ENCODE data around the gene FCER1G.
A peak's percentile ranks its signal among the peaks of the same experiment; 100 is the strongest.
"Not testable (repeated sequence)": the region's sequence is repeated elsewhere in the genome, so short reads cannot be mapped to it uniquely, and the experiment has no call there.

The FCER1G gene

GRCh38 chr1:161255955-161256520 lies 40.9 kb downstream of the FCER1G start:
- H3K27me3 ChIP-seq (ENCODE audit: control insufficient read depth, insufficient read depth, low read length): peaks cover 28% of the 10 kb centered on the region
- not testable (repeated sequence) for H3K9me3 ChIP-seq (ENCODE audit: control insufficient read depth, low read length); H3K4me3 ChIP-seq (ENCODE audit: low read length); H3K9ac ChIP-seq (ENCODE audit: low read length); H3K36me3 ChIP-seq (ENCODE audit: control insufficient read depth, insufficient read depth, low read length); H3K4me1 ChIP-seq (ENCODE audit: control insufficient read depth, insufficient read depth, low read length)

- H3K4me3 ChIP-seq (ENCODE audit: low read length); H3K36me3 ChIP-seq (ENCODE audit: control insufficient read depth, insufficient read depth, low read length); H3K9me3 ChIP-seq (ENCODE audit: control insufficient read depth, low read length); H3K9ac ChIP-seq (ENCODE audit: low read length); H3K4me1 ChIP-seq (ENCODE audit: control insufficient read depth, insufficient read depth, low read length): not testable (repeated sequence)
- peaks cover 31% of the 10 kb centered on the region for H3K27me3 ChIP-seq (ENCODE audit: control insufficient read depth, insufficient read depth, low read length)
Observed at GRCh38 chr1:161257109-161257508, 42.0 kb downstream of the FCER1G start.

GRCh38 chr1:161258439-161259344 lies 43.6 kb downstream of the FCER1G start, which contains the start of gene PCP4L1:
PCP4L1 (plus strand) TSS chr1:161258745; CDS start chr1:161258975, 230 bp downstream.
- Histone ChIP-seq H3K27me3 (ENCODE audit: control insufficient read depth, insufficient read depth, low read length) (peaks cover 31% of the 10 kb centered on the region), H3K4me3 (ENCODE audit: low read length) (peak within 1 kb of the TSS; percentile 26), H3K9me3 (ENCODE audit: control insufficient read depth, low read length) (no peaks in the 10 kb centered on the region), H3K9ac (ENCODE audit: low read length) (peak within 1 kb of the TSS; percentile 47), H3K4me1 (ENCODE audit: control insufficient read depth, insufficient read depth, low read length) (peaks cover 8% of the 10 kb centered on the region), H3K36me3 (ENCODE audit: control insufficient read depth, insufficient read depth, low read length) (no peaks in the 10 kb centered on the region)

GRCh38 chr1:161259345-161259702 lies 44.2 kb downstream of the FCER1G start:
- Histone ChIP-seq H3K9me3 (ENCODE audit: control insufficient read depth, low read length) (no peaks in the 10 kb centered on the region), H3K9ac (ENCODE audit: low read length) (no peak overlapping the region), H3K4me3 (ENCODE audit: low read length) (no peak overlapping the region), H3K4me1 (ENCODE audit: control insufficient read depth, insufficient read depth, low read length) (peaks cover 8% of the 10 kb centered on the region), H3K36me3 (ENCODE audit: control insufficient read depth, insufficient read depth, low read length) (no peaks in the 10 kb centered on the region), H3K27me3 (ENCODE audit: control insufficient read depth, insufficient read depth, low read length) (peaks cover 31% of the 10 kb centered on the region)

GRCh38 chr1:161259765-161260164 lies 44.7 kb downstream of the FCER1G start:
- Histone ChIP-seq H3K4me1 (ENCODE audit: control insufficient read depth, insufficient read depth, low read length) (peaks cover 8% of the 10 kb centered on the region), H3K36me3 (ENCODE audit: control insufficient read depth, insufficient read depth, low read length) (no peaks in the 10 kb centered on the region), H3K9ac (ENCODE audit: low read length) (no peak overlapping the region), H3K9me3 (ENCODE audit: control insufficient read depth, low read length) (no peaks in the 10 kb centered on the region), H3K4me3 (ENCODE audit: low read length) (no peak overlapping the region), H3K27me3 (ENCODE audit: control insufficient read depth, insufficient read depth, low read length) (peaks cover 31% of the 10 kb centered on the region)

- no peak overlapping the region for H3K9ac ChIP-seq (ENCODE audit: low read length)
- H3K9me3 ChIP-seq (ENCODE audit: control insufficient read depth, low read length): no peaks in the 10 kb centered on the region
- H3K36me3 ChIP-seq (ENCODE audit: control insufficient read depth, insufficient read depth, low read length): no peaks in the 10 kb centered on the region
- H3K27me3 ChIP-seq (ENCODE audit: control insufficient read depth, insufficient read depth, low read length): peaks cover 31% of the 10 kb centered on the region
- peaks cover 8% of the 10 kb centered on the region for H3K4me1 ChIP-seq (ENCODE audit: control insufficient read depth, insufficient read depth, low read length)
- H3K4me3 ChIP-seq (ENCODE audit: low read length): no peak overlapping the region
Observed at GRCh38 chr1:161260376-161261260, 45.5 kb downstream of the FCER1G start.

- H3K9ac ChIP-seq (ENCODE audit: low read length): no peak overlapping the region
- H3K4me3 ChIP-seq (ENCODE audit: low read length): no peak overlapping the region
- no peaks in the 10 kb centered on the region for H3K36me3 ChIP-seq (ENCODE audit: control insufficient read depth, insufficient read depth, low read length)
- no peaks in the 10 kb centered on the region for H3K9me3 ChIP-seq (ENCODE audit: control insufficient read depth, low read length)
- H3K27me3 ChIP-seq (ENCODE audit: control insufficient read depth, insufficient read depth, low read length): peaks cover 31% of the 10 kb centered on the region
- peaks cover 8% of the 10 kb centered on the region for H3K4me1 ChIP-seq (ENCODE audit: control insufficient read depth, insufficient read depth, low read length)
Observed at GRCh38 chr1:161261261-161262235, 46.5 kb downstream of the FCER1G start.

GRCh38 chr1:161265305-161265704 lies 50.2 kb downstream of the FCER1G start:
- Histone ChIP-seq H3K36me3 (ENCODE audit: control insufficient read depth, insufficient read depth, low read length) (no peaks in the 10 kb centered on the region), H3K27me3 (ENCODE audit: control insufficient read depth, insufficient read depth, low read length) (peaks cover 10% of the 10 kb centered on the region), H3K4me3 (ENCODE audit: low read length) (no peak overlapping the region), H3K4me1 (ENCODE audit: control insufficient read depth, insufficient read depth, low read length) (peaks cover 4% of the 10 kb centered on the region), H3K9ac (ENCODE audit: low read length) (no peak overlapping the region), H3K9me3 (ENCODE audit: control insufficient read depth, low read length) (no peaks in the 10 kb centered on the region)

- Histone ChIP-seq H3K4me1 (ENCODE audit: control insufficient read depth, insufficient read depth, low read length) (no peaks in the 10 kb centered on the region), H3K9me3 (ENCODE audit: control insufficient read depth, low read length) (no peaks in the 10 kb centered on the region), H3K36me3 (ENCODE audit: control insufficient read depth, insufficient read depth, low read length) (no peaks in the 10 kb centered on the region), H3K27me3 (ENCODE audit: control insufficient read depth, insufficient read depth, low read length) (peaks cover under 1% of the 10 kb centered on the region), H3K4me3 (ENCODE audit: low read length) (no peak overlapping the region), H3K9ac (ENCODE audit: low read length) (no peak overlapping the region)
Observed at GRCh38 chr1:161266202-161266601, 51.1 kb downstream of the FCER1G start.

GRCh38 chr1:161266836-161267235 lies 51.7 kb downstream of the FCER1G start:
- no peak overlapping the region for H3K4me3 ChIP-seq (ENCODE audit: low read length)
- no peaks in the 10 kb centered on the region for H3K9me3 ChIP-seq (ENCODE audit: control insufficient read depth, low read length)

GRCh38 chr1:161267321-161267720 lies 52.2 kb downstream of the FCER1G start:
- Histone ChIP-seq H3K9me3 (ENCODE audit: control insufficient read depth, low read length) (no peaks in the 10 kb centered on the region), H3K36me3 (ENCODE audit: control insufficient read depth, insufficient read depth, low read length) (no peaks in the 10 kb centered on the region), H3K27me3 (ENCODE audit: control insufficient read depth, insufficient read depth, low read length) (no peaks in the 10 kb centered on the region), H3K4me3 (ENCODE audit: low read length) (no peak overlapping the region), H3K9ac (ENCODE audit: low read length) (no peak overlapping the region), H3K4me1 (ENCODE audit: control insufficient read depth, insufficient read depth, low read length) (no peaks in the 10 kb centered on the region)

More at GRCh38 chr1:161266836-161267235, 51.7 kb downstream of the FCER1G start:
- Histone ChIP-seq H3K9ac (ENCODE audit: low read length) (no peak overlapping the region), H3K36me3 (ENCODE audit: control insufficient read depth, insufficient read depth, low read length) (no peaks in the 10 kb centered on the region), H3K27me3 (ENCODE audit: control insufficient read depth, insufficient read depth, low read length) (no peaks in the 10 kb centered on the region), H3K4me1 (ENCODE audit: control insufficient read depth, insufficient read depth, low read length) (no peaks in the 10 kb centered on the region)
